ENCODE measurements around the gene TFF2. TPM values are rescaled to one million over a fixed set of nuclear protein-coding genes. Genes with fewer than 3 reads are reported as not detected.

TFF2 gene
- total RNA-seq, 1 donor from 2014 or later = not detected

GRCh38 chr21:42353623-42354022, 2.8 kb upstream of the TFF2 start:
- TF ChIP-seq POLR2A (IDR thresholded peaks at IDR 0.05) (no peak), CTCF (IDR thresholded peaks at IDR 0.05) (no peak), POLR2AphosphoS5 (IDR thresholded peaks at IDR 0.05; ENCODE audit: insufficient read depth in 1 of 2, low read depth in 1 of 2) (no peak)

DNA sequence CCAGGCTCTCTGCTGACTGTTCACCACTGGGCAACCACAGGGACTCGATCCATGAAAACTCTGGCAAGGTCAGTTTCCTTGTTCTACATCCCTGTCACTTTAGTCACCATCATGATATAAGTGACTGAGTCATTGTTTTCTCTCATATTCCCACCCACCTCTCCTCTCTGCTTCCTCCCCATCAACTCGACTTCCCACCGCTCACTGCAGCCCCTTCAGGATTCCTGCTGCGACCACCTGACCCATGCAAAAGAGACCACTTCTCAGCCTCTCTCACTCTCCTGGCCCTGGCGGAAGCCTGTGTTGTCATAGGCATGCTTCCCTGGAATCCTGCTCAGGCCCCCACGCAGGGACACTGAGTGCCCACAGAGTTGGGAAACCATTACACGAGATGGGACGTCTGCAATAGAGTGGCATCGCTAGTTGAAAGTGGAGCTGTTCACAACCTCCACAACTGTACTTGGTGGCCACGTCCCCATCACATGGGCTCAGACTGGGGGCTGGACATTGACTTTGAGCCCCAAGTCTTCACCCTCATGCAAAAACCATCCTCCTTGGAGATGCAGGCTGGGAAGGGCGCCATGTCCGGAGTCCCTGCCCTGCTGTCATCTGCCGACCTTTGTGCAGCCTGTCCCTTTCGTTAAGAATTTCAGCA, 1.8 kb upstream of the TFF2 start:
- H3K4me3 ChIP-seq = no peak overlapping the region
- H3K27ac ChIP-seq = no peak overlapping the region
- H3K27me3 ChIP-seq = no peaks in the 10 kb centered on the region
- no peaks in the 10 kb centered on the region for H3K9me3 ChIP-seq
- no peaks in the 10 kb centered on the region for H3K4me1 ChIP-seq
- TF ChIP-seq POLR2AphosphoS5 (IDR thresholded peaks at IDR 0.05; ENCODE audit: insufficient read depth in 1 of 2, low read depth in 1 of 2) (no peak), POLR2A (IDR thresholded peaks at IDR 0.05) (no peak), CTCF (IDR thresholded peaks at IDR 0.05) (no peak)
- no peak for DNase-seq (ENCODE audit: extremely low spot score in 2 of 2)
- H3K36me3 ChIP-seq = no peaks in the 10 kb centered on the region
- intact Hi-C loops (cut with DNase I) = no loop called here

More at GRCh38 chr21:42353623-42354022, 2.8 kb upstream of the TFF2 start:
- Histone ChIP-seq H3K36me3 (no peaks in the 10 kb centered on the region), H3K9me3 (no peaks in the 10 kb centered on the region), H3K4me3 (no peak overlapping the region), H3K4me1 (no peaks in the 10 kb centered on the region), H3K27me3 (no peaks in the 10 kb centered on the region), H3K27ac (no peak overlapping the region)
- no peak for DNase-seq (ENCODE audit: extremely low spot score in 2 of 2)
- intact Hi-C loops (cut with DNase I) = no loop called here

DNA sequence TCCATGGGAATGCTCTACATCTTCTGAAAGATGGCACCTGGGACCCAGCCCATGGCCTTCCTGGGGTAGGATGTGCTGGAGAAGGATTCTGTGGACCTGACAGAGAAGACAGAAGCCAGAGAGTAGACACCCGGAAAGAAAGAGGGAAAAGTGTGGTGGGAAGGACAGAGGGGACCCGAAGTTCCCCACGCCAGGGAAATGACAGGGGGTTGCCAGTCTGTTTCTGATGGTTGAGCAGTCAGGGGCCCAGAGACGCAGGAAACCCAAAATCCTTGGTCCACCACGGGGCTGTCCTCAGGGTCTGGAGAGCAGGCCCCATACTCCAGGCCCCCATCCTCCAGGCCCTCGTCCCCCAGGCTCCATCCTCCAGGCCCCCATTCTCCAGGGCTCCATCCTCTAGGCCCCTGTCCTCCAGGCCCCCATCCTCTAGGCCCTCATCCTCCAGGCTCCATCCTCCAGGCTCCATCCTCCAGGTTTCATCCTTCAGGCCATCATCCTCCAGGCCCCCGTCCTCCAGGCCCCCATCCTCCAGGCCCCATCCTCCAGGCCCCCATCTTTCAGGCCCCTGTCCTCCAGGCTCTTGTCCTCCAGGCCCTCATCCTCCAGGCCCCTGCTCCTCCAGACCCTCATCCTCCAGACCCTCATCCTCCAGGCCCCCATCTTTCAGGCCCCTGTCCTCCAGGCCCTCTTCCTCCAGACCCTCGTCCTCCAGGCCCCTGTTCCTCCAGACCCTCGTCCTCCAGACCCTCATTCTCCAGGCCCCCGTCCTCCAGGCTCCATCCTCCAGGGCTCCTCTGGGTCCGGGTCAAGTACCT, 1.0 kb upstream of the TFF2 start:
- Histone ChIP-seq H3K27me3 (no peaks in the 10 kb centered on the region), H3K4me3 (no peak overlapping the region), H3K9me3 (no peaks in the 10 kb centered on the region), H3K27ac (no peak overlapping the region), H3K4me1 (no peaks in the 10 kb centered on the region), H3K36me3 (no peaks in the 10 kb centered on the region)
- TF ChIP-seq CTCF (IDR thresholded peaks at IDR 0.05) (no peak), POLR2A (IDR thresholded peaks at IDR 0.05) (no peak), POLR2AphosphoS5 (IDR thresholded peaks at IDR 0.05; ENCODE audit: insufficient read depth in 1 of 2, low read depth in 1 of 2) (no peak)
- intact Hi-C loops (cut with DNase I) = no loop called here
- DNase-seq (ENCODE audit: extremely low spot score in 2 of 2) = peak in 1 of 2 donors; percentile 61

DNA sequence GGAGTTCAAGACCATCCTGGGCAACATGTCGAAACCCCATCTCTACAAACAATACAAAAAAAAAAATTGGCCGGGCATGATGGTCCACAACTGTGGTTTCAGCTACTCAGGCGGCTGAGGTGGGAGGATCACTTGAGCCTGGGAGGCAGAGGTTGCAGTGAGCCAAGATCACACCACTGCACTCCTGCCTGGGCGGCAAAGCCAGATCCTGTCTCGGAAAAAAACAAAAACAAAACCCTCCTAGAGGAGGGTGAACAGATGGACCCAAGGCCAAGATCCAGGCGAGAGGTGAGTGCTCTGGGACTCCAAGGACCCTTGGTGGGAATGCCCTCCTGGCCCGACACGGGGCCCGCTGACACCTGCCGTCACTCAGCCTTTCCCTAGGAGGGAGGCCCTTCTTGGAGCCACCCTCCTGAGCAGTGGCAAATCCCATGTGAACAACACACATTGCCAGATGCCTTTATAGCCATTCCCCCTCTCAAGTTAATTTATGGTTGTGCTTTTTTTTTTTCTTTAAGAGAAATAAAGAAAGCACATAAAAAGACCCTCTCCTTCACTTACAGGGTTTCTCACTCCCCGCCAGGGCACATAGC, 380 bp downstream of the TFF2 start:
- Histone ChIP-seq H3K4me3 (no peak overlapping the region), H3K4me1 (no peaks in the 10 kb centered on the region), H3K27ac (no peak overlapping the region), H3K9me3 (no peaks in the 10 kb centered on the region), H3K36me3 (no peaks in the 10 kb centered on the region), H3K27me3 (no peaks in the 10 kb centered on the region)
- no peak for TF ChIP-seq POLR2AphosphoS5 (IDR thresholded peaks at IDR 0.05; ENCODE audit: insufficient read depth in 1 of 2, low read depth in 1 of 2)
- TF ChIP-seq CTCF (IDR thresholded peaks at IDR 0.05) = no peak
- no peak for TF ChIP-seq POLR2A (IDR thresholded peaks at IDR 0.05)
- DNase-seq (ENCODE audit: extremely low spot score in 2 of 2) = peak in 1 of 2 donors; percentile 16
- intact Hi-C loops (cut with DNase I) = no loop called here

Measured in vagina (tissue), 2 donors.